ENCODE data around the gene BMPR1B.

- no peak for TF ChIP-seq POLR2A (IDR thresholded peaks at IDR 0.05; ENCODE audit: low read depth, low read length)
- TF ChIP-seq POLR2AphosphoS5 (IDR thresholded peaks at IDR 0.05; ENCODE audit: low read depth, low read length) = no peak
These were observed 171.9 kb downstream of the BMPR1B start for GRCh38 chr4:94929696-94930095.

Data from GM12892 (cell line).